ENCODE data around the gene RPL18.
"Not testable (repeated sequence)": the region's sequence is repeated elsewhere in the genome, so short reads cannot be mapped to it uniquely, and the experiment has no call there.

Gene RPL18

DNA sequence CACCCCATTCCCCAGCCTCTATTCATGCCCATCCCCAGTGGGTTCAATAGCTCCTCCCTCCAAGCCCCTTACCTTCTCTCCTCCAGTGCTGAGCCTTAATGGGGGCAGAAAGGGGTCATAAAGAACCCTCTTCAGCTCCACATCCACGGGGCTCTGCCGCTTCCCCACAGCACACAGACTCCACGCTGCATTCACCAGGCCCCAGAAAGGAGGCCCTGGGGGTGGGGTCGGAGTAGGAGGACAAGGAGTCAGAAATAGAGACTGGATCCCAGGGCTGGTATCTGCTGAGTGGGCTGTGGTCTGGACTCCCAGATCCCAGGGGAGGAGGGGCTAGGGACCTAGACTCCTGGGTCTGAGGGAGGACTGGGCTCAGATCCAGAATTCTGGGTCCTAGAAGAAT, 25.4 kb upstream of the RPL18 start:
- DNase-seq, result no peak

DNA sequence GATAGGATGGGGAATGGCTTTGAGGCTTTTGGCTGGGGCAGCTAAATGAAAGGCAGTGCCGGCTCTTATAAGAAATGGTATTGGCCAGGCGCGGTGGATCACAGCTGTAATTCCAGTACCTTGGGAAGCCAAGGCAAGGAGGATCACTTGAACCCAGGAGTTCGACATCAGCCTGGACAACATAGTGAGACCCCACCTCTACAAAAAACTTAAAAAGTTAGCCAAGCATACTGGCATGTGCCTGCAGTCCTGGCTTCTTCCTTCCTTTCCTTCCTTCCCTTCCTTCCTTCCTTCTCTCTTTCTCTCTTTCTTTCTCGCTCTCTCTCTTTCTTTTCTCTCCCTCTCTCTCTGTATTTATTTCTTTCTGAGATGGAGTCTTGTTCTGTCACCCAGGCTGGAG, 23.9 kb upstream of the RPL18 start:
- DNase-seq, result no peak

DNA sequence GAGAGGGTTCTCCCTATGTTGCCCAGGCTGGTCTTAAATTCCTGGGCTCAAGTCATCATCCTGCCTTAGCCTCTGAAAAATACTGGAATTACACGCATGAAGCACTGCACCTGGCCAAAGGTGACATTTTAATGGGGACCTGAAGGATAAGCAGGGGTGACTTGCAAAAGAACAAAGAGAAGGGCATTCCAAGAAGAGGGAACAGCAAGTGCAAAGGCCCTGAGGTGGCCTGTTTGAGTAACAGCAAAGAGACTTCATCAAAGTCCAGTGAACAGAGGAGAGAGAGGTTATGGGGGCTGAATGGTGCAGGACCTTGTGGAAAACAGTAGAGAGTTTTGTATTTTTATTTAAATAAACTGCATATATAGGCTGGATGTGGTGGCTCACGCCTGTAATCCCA, 22.9 kb upstream of the RPL18 start:
- DNase-seq, result no peak

DNA sequence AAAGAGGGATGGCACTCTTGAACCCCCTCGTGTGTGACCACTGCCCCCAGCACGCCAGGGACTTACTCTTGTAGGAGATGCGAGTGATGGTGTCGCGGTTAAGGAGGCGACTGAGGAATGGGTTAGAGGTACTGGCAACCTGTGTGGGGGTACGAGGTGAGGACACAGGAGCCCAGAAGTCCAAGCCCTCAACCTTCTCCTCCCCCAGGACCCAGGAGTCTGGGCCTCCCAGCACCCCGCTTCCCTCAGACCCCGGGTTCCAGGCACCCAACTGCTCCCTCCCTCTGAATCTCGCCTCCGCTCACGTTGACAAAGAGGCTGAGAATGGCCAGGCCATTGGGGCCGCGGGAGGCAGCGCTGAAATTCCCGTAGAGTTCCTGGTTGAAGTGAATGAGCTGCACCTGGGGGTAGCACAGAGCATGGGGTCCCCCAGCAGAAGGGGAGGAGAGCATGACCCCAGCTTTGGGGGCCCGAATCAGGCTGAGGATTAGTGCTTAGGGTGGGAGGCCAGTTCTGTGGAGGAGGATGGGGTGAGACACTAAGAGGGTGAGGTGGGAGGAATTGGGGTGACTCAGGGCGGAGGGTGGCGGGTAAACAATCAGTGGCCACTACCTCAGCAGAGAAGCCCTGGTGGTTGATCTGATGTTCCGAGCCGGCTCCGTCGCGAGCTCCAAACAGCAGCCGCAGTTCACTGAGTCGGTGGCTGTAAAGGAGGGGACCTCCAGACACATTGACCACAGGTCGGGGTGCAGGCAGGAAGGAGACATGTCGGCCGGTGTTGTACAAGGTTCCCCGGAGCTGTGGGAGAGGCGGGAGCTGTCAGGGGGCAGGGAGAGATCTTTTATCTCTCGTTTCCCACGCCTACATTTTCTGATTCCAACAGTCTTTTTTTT, 20.8 kb upstream of the RPL18 start:
- no peak for DNase-seq

DNA sequence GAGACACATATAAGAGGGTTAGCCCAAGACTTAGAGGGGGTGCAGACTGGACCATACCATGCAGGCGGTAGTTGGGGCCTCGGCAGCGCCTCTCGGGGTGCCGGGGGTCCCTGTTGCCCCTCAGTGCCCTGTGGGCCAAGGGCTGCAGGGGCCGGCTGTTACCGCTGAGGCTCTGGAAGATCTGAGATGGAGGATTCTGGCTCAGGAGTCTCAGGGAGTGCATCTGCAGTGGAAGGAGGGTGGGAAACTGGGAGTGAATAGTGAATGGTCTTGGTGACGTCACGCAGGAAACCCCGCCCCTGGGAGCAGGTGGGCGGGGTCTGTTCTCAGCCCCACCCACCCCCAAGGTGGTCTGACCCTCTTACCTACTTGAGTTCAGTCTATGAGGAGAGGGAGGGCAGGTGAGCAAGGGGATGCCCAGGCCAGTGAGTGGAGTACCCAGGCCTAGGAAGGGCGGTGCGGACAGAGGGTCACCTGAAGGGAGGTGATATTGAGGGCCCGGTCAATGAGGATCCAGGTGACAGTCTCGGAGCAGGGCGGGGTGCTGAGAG, 19.9 kb upstream of the RPL18 start:
- DNase-seq, result no peak

DNA sequence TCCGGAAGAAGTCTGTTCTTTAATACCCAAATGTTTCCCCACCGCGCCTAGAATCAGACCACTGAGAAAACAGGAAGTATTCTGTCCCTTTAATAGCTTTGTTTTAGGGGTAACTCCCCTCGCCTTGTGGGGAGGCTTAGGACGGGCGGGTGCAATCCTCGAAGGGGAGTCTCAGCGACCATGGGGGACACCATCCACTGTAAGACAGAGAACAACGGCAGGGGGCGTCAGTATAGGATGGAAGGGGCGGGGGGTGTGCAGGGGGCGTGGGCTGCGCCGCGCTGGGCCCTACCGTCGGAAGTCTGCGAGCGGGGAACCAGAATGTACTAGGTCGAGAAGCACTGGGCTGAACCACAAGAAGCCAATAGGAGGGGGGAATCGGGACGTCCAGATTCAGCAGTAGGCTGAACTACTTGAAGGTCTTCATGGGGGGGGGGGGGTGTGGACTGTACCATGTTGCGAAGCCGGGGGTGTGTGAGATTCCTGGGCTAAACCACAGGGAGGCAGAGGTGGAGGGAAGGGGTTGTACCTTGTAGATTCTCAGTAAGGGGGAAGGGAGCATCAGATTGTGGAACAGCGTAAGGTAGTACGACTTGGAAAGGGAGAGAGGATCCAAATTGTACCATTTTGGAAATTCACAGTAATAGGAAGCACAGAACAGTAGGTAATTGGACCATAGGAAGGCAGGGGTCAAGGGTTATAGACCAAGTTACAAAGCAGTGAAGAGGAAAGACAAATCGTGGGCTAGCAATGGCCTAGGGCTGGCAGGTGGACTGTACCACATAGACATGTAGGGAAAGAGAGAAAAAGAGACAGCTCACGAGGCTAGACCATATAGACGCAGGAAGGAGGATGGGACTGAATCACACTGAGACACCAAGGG, 19.2 kb upstream of the RPL18 start:
- peak; percentile 87 to 88 for DNase-seq

DNA sequence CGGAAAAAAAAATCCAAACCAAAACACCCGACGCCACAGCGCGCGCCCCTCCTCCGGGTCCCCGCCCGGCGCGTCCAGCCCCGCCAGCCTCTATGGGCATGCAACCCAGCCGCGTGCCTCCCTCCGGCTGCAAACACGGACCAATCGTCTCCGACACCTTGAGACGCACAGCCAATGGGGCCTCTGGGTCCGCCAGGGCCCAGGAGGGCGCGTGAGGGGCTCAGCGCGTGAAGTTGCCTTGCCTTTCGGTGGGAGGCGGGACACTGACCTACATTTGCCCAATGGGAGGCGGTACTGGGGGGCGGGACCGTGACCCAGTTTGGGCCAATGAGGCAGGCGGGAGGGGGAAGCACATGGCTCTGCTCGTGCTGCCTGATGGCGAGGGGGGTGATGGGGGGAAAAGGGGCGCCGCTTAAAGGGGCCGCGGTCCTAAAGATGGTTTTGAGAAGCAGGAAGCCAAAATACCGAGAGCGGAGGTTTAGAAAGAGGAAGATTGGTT, 18.5 kb upstream of the RPL18 start:
- DNase-seq, result peak; percentile 98 to 100

DNA sequence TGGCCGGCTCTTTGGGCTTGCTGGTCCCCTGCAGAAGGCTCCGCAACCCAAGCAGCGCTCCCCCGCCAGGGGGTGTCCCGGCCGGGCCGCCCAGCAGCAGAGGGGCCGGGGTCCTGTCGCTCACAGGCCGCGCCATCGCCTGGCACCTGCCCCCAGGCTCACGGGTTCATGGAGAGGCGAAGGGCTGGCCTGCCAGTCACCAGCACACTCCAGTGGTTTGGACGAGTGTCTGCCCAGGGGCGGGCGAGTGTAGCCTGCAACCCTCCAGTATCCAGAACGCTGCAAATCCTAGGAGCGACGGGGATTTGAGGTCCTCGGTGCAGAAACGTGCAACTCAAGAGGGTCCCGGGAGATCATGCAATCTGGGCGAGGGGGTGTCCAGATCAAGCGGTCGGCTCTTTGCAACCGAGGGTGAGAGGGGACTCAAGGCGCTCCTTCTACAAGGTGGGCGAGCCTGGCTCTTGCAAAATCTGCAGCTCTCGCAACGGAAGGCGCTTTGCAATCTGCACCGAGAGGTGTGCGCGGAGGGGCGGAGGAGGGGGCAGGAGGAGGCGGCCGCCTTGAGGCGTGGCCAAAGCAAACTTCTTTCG, 18.0 kb upstream of the RPL18 start, which contains the start of gene DBP:
Gene DBP (minus strand): TSS at position 521 of the 590 bp plus-strand sequence. CDS start 385 bp downstream, at position 136.
- no peak for DNase-seq

DNA sequence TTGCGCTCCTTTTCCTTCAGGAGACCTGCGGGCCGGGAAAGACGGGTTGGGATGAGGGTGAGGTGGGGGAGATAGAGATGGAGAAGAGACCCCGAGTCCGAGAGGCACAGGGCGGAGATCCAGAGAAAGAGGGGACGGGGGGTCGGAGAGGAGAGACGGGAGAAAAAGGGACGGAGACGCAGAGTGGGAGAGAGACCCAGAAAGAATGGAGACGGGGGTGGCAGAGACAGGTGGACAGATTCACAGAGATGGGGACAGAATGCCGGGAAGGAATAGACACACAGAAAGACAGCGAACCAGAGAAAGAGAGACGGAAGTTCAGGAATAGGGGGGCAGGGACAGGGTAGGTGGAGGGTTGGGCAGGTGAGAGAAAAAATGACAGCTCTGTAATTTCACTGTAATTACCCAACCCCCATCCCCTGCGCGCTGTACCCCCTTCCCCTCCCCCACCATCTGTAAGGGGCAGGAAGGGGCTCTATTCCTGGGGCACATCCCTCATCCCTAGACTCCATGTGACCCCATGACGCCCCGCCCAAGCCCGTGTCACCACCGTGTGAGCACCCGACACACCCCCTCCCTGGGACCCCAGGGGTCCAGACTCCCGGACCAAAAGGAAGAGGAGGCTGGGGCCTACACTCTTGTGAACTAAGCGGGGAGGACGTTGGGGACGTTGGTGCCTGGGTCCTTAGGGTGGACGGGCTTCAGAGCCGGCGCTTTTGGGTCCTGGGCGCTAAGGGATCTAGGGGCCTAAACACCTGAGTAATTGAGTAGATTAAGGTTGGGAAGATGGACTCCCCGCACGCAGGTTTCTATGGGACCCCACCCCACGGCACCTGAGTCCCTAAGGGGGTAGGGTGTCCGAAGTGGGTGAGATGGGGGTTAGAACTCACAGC, 17.2 kb upstream of the RPL18 start:
- no peak for DNase-seq

DNA sequence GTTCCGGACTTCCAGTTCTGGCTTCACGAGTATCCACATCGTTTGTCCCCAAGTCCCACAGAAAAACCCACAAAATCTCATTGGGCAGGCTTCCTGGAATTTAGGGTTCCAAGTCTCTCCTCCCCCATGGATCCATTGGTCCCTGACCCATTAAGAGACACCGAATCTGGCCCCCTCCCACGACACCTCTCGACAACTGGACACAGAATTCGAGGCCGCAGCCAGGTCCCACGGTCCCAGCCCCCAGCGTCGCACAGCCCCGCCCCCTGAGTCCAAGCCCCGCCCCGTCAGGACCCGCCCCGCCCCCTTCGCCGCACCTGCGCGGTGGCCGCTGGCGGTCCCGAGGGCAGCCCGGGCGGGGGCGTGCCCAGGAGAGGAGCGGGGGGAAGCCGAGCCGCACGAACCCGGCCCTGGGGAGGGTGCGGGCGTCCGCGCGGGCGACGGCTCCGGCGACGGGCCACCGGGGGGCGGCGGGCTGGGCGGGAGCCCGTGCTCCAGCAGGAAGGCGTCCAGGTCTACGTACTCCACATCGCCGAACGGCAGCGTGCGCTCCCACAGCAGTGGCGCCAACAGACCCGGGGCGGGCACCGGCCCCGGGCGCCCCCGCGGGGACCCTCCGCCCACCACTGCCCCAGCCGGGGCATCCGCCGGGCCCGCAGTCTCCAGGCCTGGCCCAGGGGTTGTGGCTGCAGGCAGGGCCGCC, 16.4 kb upstream of the RPL18 start:
- DNase-seq, result peak; percentile 77 to 81

DNA sequence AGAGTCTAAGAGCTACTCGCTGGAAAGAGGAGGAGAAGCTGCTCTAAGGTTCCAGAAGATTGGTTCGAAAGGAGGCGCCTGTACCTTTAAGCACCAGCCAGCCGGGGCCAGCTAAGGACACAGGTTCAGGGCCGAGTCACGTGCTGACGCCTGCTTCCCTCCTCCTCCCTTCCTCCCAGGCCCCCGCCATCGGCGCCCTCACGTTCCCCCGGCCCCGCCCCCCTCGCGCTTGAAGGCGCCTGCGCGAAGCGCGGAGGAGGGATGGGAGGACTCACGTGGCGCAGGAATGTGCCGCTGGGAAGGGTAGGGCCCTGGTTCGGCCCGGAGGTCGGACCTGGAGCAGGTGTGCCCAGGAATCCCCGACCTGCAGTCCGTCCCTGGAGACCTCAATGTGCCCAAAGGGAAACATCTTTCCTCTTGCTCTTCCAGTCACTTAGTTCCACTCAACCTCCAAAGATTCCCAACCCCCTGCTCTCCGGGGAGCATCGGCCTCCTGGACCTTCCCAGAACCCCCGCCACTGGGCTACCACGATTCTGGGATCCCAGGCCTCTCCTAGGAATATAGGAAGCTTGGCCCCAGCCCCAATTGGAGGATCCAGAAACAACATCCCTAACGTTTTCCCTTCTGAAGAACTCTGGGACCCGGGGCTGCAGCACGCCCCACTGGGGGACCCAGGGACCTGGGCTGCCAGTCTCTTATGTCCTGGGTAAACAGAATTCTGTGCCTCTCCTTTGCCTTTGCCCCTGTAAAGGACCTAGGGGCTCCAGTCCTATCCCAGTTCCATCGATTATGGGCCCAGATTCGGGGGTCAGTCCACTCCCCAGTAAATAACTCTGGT, 15.7 kb upstream of the RPL18 start:
- peak; percentile 92 to 99 for DNase-seq

DNA sequence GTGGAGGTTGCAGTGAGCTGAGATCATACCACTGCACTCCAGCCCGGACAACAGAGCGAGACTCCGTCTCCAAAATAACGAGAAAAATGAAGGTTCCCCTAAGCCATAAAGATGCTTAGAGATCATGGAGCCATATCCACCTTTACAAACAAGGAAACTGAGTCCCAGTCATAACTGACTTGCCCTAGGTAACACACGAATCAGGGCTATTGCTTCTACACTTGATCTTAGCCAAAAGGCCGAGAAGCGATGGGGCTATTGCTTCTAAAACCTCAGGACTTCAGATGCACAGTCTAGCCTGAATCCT, 15.0 kb upstream of the RPL18 start:
- DNase-seq, result no peak

DNA sequence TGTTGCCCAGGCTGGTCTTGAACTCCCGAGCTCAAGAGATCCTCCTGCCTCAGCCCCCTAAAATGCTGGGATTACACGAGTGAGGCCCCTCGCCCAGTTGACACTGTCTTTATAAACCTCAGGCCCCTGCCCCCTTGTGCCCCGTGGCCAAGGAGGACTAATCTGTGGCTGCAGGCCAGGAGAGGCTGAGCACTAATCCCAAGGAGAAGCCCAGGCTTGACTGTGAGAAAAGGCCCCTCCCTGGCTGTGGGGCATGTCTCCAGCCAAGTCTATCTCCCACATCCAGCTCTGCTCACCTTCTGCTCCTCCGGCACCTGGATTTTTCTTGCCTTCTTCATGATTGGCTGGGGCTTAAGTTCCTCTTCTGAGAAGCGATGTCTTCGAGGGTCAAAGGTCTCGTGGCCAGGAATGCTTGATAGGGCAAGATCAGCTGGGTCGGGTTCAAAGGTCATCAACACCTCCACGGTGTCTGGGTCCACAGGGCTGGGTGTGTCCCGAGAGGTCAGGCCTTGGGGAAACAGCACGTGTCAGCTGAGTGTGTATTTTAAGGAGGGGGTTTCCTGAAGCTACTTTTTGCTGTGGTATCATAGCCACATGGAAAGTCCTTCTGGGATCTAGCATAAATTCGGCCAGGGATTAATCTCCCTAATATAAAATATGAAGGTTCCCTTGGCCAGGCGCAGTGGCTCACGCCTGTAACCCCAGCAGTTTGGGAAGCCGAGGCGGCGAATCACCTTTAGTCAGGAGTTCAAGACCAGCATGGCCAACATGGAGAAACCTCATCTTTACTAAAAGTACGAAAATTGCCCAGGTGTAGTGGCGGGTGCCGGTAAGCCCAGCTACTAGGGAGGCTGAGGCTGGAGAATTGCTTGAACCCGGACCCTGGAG, 14.4 kb upstream of the RPL18 start:
- DNase-seq, result no peak

DNA sequence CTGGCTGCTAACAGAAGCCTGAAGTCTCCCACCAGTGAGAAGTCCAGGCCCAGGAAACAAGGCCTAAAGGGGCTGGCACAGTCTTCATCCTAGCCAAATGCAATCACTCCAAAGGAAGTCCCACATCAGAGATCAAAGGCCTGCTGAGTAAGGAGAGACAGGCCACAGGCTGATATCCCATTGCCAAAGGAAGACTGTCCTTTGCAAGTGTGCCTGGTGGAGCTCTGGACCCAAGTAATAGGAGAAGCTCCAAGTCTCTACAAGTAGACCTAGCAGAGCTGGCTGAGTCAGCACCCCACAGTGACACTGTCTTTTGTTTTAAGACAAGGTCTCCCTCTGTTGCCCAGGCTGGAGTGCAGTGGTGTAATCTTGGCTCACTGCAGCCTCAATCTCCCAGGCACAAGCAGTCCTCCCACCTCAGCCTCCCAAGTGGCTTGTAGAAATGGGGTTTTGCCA, 13.7 kb upstream of the RPL18 start:
- no peak for DNase-seq

DNA sequence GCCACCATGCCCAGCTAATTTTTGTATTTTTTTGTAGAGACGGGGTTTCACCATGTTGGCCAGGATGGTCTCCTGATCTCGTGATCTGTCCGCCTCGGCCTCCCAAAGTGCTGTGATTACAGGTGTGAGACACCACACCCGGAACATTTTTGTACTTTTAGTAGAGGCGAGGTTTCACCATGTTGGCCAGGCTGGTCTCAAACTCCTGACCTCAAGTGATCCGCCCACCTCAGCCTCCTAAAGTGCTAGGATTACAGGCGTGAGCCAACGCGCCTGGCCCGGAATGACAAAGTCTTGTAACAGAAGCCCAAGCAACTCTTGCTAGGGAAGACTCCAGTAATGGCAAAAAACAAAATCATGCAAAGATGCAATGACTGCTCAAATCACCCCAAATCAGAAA, 13.3 kb upstream of the RPL18 start:
- not testable (repeated sequence) for DNase-seq

DNA sequence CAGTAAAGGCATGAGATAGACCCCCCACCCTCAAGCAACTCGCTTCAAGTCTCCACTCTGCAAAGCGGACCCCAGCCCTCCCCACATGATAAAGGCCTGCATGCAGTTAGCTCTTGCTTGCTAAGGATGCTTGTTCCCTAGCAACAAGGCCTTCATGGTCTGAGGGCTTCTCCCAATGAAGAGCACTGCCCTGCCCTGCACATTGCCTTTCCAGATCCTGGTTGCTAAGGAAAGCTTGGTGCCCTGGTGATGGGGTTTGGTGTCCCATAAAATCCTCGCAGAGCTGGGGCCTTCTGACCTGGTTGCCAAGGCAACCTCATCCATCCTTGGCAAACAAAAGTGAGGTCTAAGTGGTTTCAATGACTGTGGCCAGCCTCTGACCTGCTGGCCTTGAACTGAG, 12.2 kb upstream of the RPL18 start:
- no peak for DNase-seq

DNA sequence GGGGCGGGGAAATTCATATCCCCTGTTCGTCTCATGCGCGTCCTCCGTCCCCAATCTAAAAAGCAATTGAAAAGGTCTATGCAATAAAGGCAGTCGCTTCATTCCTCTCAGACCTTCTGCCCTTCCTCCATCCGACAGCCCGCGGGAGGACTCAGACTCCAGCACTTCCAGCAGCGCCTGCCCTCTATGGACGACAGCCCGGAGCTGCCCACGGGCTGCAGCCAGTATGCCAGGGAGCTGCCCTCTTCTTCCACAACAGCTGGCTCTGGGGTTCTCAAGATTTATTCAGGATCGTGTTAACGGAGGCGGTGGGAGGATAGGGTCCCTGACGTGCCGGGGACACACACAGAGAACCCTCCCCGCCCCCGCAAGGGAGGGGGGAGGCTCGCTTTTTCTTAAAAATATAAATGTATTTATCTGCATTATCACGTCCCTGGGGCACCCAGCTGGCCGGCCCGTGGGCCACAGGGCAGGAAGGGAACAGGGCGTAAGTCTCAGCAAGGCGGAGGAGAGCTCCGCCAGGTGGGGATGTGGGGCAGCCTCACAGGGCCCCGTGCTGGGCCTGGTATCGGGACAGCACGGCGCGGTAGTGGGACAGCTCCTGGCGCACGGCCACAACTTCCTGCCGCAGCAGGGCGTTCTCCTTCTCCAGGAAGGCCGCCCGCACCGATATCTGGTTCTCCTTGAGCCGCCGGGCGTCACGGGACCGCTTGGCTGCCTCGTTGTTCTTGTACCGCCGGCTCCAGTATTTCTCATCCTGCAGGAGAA, 11.5 kb upstream of the RPL18 start:
- no peak for DNase-seq

DNA sequence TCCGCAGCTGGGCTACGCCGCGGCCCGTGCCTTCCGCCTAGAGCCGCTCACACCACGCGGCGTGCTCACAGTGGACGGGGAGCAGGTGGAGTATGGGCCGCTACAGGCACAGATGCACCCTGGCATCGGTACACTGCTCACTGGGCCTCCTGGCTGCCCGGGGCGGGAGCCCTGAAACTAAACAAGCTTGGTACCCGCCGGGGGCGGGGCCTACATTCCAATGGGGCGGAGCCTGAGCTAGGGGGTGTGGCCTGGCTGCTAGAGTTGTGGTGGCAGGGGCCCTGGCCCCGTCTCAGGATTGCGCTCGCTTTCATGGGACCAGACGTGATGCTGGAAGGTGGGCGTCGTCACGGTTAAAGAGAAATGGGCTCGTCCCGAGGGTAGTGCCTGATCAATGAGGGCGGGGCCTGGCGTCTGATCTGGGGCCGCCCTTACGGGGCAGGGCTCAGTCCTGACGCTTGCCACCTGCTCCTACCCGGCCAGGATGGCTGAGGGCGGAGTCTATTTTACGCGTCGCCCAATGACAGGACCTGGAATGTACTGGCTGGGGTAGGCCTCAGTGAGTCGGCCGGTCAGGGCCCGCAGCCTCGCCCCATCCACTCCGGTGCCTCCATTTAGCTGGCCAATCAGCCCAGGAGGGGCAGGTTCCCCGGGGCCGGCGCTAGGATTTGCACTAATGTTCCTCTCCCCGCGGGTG, 10.8 kb upstream of the RPL18 start:
- DNase-seq, result peak; percentile 81 to 87
